PC-9 (cell line): Measurements from ENCODE around the gene SUOX.

Source experiments
- CTCF ChIP-seq: fragments of 200-600 bp; sonication (generic); conservative IDR thresholded peaks from 2 replicates; pipeline ENCODE4 v1.6.1; 2017; ENCODE audit warnings: mixed run types, antibody characterized with exemption, mild to moderate bottlenecking, moderate library complexity
- EZH2 ChIP-seq: fragments of 200-600 bp; sonication (generic); IDR thresholded peaks from 2 replicates; pipeline ENCODE4 v1.8.0; 2017; ENCODE audit warnings: antibody characterized with exemption, low read depth

GRCh38 chr12:55997535-55997859, 421 bp downstream of the SUOX start:
- TF ChIP-seq EZH2 = no peak
- TF ChIP-seq CTCF = no peak
